G401.6 (cell line): ENCODE results near the gene KYAT1.
"Not testable (repeated sequence)": the region's sequence is repeated elsewhere in the genome, so short reads cannot be mapped to it uniquely, and the experiment has no call there.

ENCODE experiments used
- FAIRE-seq: peaks from 2 replicates; lab custom pipeline; 2012; peaks lifted over from hg19 to GRCh38; lab: Jason Lieb, UNC

The KYAT1 gene

GRCh38 chr9:128818099-128818838 is 63.5 kb downstream of the KYAT1 start, which contains the start of gene ENDOG:
TSS of gene ENDOG (plus strand) at chr9:128818500. CDS start at chr9:128818685, 185 bp downstream.
- FAIRE-seq, result peak; percentile 95

- FAIRE-seq, result no peak
Observed at GRCh38 chr9:128810873-128811272, 70.9 kb downstream of the KYAT1 start.

GRCh38 chr9:128809831-128810230 is 71.9 kb downstream of the KYAT1 start:
- FAIRE-seq, result no peak

GRCh38 chr9:128809036-128809599 is 72.6 kb downstream of the KYAT1 start:
- FAIRE-seq, result no peak

GRCh38 chr9:128808543-128808942 is 73.2 kb downstream of the KYAT1 start:
- no peak for FAIRE-seq

- FAIRE-seq, result no peak
Observed at GRCh38 chr9:128807827-128808226, 73.9 kb downstream of the KYAT1 start.

GRCh38 chr9:128805661-128806060 is 76.1 kb downstream of the KYAT1 start:
- FAIRE-seq, result no peak

GRCh38 chr9:128802482-128802881 is 79.3 kb downstream of the KYAT1 start:
- FAIRE-seq, result no peak

- FAIRE-seq, result no peak
Observed at GRCh38 chr9:128800061-128800460, 81.7 kb downstream of the KYAT1 start.

- no peak for FAIRE-seq
Observed at GRCh38 chr9:128798896-128799295, 82.9 kb downstream of the KYAT1 start.

- not testable (repeated sequence) for FAIRE-seq
Observed at GRCh38 chr9:128794961-128795360, 86.8 kb downstream of the KYAT1 start.

- FAIRE-seq, result no peak
Observed at GRCh38 chr9:128792978-128793686, 88.6 kb downstream of the KYAT1 start.

- FAIRE-seq, result no peak
Observed at GRCh38 chr9:128792134-128792533, 89.6 kb downstream of the KYAT1 start.

- no peak for FAIRE-seq
Observed at GRCh38 chr9:128790536-128790935, 91.2 kb downstream of the KYAT1 start.

- no peak for FAIRE-seq
Observed at GRCh38 chr9:128788445-128788844, 93.3 kb downstream of the KYAT1 start.

GRCh38 chr9:128787659-128788058 is 94.1 kb downstream of the KYAT1 start:
- FAIRE-seq, result no peak

- no peak for FAIRE-seq
Observed at GRCh38 chr9:128786681-128787601, 94.8 kb downstream of the KYAT1 start, which contains the start of gene TBC1D13. TSS of gene TBC1D13 (plus strand) at chr9:128787253. CDS start at chr9:128787354, 101 bp downstream.

- no peak for FAIRE-seq
Observed at GRCh38 chr9:128785427-128785826, 96.3 kb downstream of the KYAT1 start.
